ENCODE data around the gene LYL1.

Gene LYL1

GRCh38 chr19:13119627-13120026, 17.0 kb upstream of the LYL1 start:
- no peak for DNase-seq (ENCODE audit: extremely low read depth, insufficient read length)
- Histone ChIP-seq H3K4me3 (replicated peaks; ENCODE audit: low read depth, low read length) (no peak overlapping the region), H3K27me3 (replicated peaks; ENCODE audit: control insufficient read depth, insufficient read depth, low read length) (no peaks in the 10 kb centered on the region), H3K36me3 (ENCODE audit: control insufficient read depth, insufficient read depth, low read length) (peaks cover 9% of the 10 kb centered on the region)
- TF ChIP-seq CTCF (IDR thresholded peaks at IDR 0.05; ENCODE audit: insufficient read depth, low read length, poor library complexity, severe bottlenecking): no peak

GRCh38 chr19:13118424-13119193, 16.0 kb upstream of the LYL1 start:
- peaks cover 9% of the 10 kb centered on the region for H3K36me3 ChIP-seq (ENCODE audit: control insufficient read depth, insufficient read depth, low read length)
- no peaks in the 10 kb centered on the region for H3K27me3 ChIP-seq (replicated peaks; ENCODE audit: control insufficient read depth, insufficient read depth, low read length)
- DNase-seq (ENCODE audit: extremely low read depth, insufficient read length): peak; percentile 71
- peak overlapping the region; percentile 96 for H3K4me3 ChIP-seq (replicated peaks; ENCODE audit: low read depth, low read length)
- no peak for TF ChIP-seq CTCF (IDR thresholded peaks at IDR 0.05; ENCODE audit: insufficient read depth, low read length, poor library complexity, severe bottlenecking)

GRCh38 chr19:13117772-13118423, 15.2 kb upstream of the LYL1 start, which contains the start of gene NACC1:
NACC1 (plus strand) TSS chr19:13118264; CDS start chr19:13135208, 16,944 bp downstream.
- TF ChIP-seq CTCF (IDR thresholded peaks at IDR 0.05; ENCODE audit: insufficient read depth, low read length, poor library complexity, severe bottlenecking): no peak
- Histone ChIP-seq H3K27me3 (replicated peaks; ENCODE audit: control insufficient read depth, insufficient read depth, low read length) (no peaks in the 10 kb centered on the region), H3K36me3 (ENCODE audit: control insufficient read depth, insufficient read depth, low read length) (peaks cover 9% of the 10 kb centered on the region), H3K4me3 (replicated peaks; ENCODE audit: low read depth, low read length) (peak within 1 kb of the TSS; percentile 97)
- peak; percentile 92 for DNase-seq (ENCODE audit: extremely low read depth, insufficient read length)

GRCh38 chr19:13117176-13117771, 14.6 kb upstream of the LYL1 start:
- Histone ChIP-seq H3K27me3 (replicated peaks; ENCODE audit: control insufficient read depth, insufficient read depth, low read length) (no peaks in the 10 kb centered on the region), H3K36me3 (ENCODE audit: control insufficient read depth, insufficient read depth, low read length) (peaks cover 14% of the 10 kb centered on the region), H3K4me3 (replicated peaks; ENCODE audit: low read depth, low read length) (peak overlapping the region; percentile 97)
- no peak for DNase-seq (ENCODE audit: extremely low read depth, insufficient read length)
- no peak for TF ChIP-seq CTCF (IDR thresholded peaks at IDR 0.05; ENCODE audit: insufficient read depth, low read length, poor library complexity, severe bottlenecking)

- peak; percentile 84 for DNase-seq (ENCODE audit: extremely low read depth, insufficient read length)
- Histone ChIP-seq H3K4me3 (replicated peaks; ENCODE audit: low read depth, low read length) (peak within 1 kb of the TSS; percentile 97), H3K27me3 (replicated peaks; ENCODE audit: control insufficient read depth, insufficient read depth, low read length) (no peaks in the 10 kb centered on the region), H3K36me3 (ENCODE audit: control insufficient read depth, insufficient read depth, low read length) (peaks cover 11% of the 10 kb centered on the region)
- TF ChIP-seq CTCF (IDR thresholded peaks at IDR 0.05; ENCODE audit: insufficient read depth, low read length, poor library complexity, severe bottlenecking): no peak
Measured at GRCh38 chr19:13116282-13117175, 13.9 kb upstream of the LYL1 start, which contains the start of gene TRMT1. TRMT1 (minus strand) TSS chr19:13116740; CDS start chr19:13116399, 341 bp downstream.

Measured in GM06990 (cell line).